KOPT-K1 (cell line): ENCODE measurements around the gene PPIL1.

Source experiments
- H3K27ac ChIP-seq: fragments of 200-600 bp; sonication (generic); 2 replicates; pipeline ENCODE4 v1.5.1; 2016; ENCODE audit warnings: antibody characterized with exemption, mild to moderate bottlenecking, low read depth, low read length; ENCODE audit not compliant: poor library complexity, severe bottlenecking
- H3K36me3 ChIP-seq: fragments of 200-600 bp; sonication (generic); 2 replicates; pipeline ENCODE4 v1.5.1; 2017; ENCODE audit warnings: antibody characterized with exemption, mild to moderate bottlenecking, low read length, moderate library complexity; ENCODE audit not compliant: insufficient read depth
- H3K9me3 ChIP-seq: fragments of 200-600 bp; sonication (generic); 2 replicates; pipeline ENCODE4 v1.5.1; 2017; ENCODE audit warnings: antibody characterized with exemption, low read length, mild to moderate bottlenecking; ENCODE audit not compliant: insufficient read depth, poor library complexity, severe bottlenecking

PPIL1 gene

GRCh38 chr6:36838896-36839748, 35.5 kb downstream of the PPIL1 start, which contains the start of gene CPNE5:
TSS of gene CPNE5 (minus strand) at chr6:36839444. CDS start at chr6:36839377, 67 bp downstream.
- Histone ChIP-seq H3K9me3 (no peaks in the 10 kb centered on the region), H3K27ac (no peak within 1 kb of the TSS)

DNA sequence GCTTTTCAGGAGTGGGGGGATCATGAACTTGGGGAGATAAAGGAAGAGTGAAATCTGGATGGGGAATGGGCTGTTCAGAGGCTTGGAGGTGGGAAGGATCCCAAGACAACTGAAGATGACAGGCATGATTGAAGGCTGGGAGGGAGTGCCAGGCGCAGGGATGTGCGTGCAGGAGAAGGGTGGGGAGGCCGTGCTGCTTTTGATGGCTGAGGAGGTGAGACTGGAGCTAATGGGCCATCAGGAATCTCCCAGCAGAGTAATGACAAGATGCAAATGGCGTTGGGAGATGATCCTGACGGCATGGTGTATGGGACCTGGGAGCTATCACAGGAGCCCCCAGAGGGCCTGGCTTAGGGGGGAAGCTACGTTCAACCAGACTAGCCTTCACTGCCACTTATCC, 36.9 kb downstream of the PPIL1 start:
- Histone ChIP-seq H3K27ac (no peak overlapping the region), H3K36me3 (no peaks in the 10 kb centered on the region), H3K9me3 (no peaks in the 10 kb centered on the region)

More at GRCh38 chr6:36838896-36839748, 35.5 kb downstream of the PPIL1 start, which contains the start of gene CPNE5:
- H3K36me3 ChIP-seq: no peaks in the 10 kb centered on the region

GRCh38 chr6:36837022-36837339, 37.6 kb downstream of the PPIL1 start:
- no peaks in the 10 kb centered on the region for H3K9me3 ChIP-seq
- no peak overlapping the region for H3K27ac ChIP-seq
- H3K36me3 ChIP-seq: no peaks in the 10 kb centered on the region

GRCh38 chr6:36836111-36837021, 38.2 kb downstream of the PPIL1 start:
- H3K36me3 ChIP-seq: no peaks in the 10 kb centered on the region
- no peaks in the 10 kb centered on the region for H3K9me3 ChIP-seq
- H3K27ac ChIP-seq: no peak overlapping the region

DNA sequence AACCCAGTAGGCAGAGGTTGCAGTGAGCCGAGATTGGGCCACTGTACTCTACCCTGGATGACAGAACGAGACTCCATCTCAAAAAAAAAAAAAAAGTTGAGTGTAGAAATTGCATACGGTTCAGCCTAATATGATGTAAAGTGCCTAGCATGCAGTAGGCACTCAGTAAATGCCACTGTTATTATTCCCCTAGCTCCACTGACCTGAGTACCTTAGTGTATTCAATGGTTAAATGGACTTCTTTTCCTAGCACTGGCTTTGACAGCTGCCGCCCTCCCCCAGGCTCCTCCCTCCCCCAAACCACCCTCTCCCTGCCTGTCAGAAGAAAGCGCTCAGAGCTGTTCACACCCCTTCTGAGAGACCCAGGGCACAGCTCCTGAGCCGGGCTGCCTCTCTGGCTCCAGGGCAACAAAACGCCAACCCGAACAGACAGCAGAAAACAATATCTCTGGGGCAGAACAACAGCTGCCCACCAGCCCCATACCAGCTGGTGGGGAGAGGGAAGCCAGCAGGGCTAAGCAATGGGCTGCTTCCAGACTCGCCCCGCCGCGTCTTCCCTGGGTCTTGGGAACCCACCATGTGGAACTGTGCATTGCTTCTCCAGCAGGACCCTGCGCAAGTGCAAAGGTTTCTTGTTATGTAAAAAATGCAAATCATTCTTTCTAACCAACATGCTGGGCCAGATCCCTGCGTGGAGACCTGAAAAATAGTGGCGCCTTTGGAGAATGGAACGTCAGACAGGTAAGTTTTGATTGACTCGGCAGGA, 39.8 kb downstream of the PPIL1 start:
- H3K36me3 ChIP-seq: no peaks in the 10 kb centered on the region
- H3K9me3 ChIP-seq: no peaks in the 10 kb centered on the region
- no peak overlapping the region for H3K27ac ChIP-seq

DNA sequence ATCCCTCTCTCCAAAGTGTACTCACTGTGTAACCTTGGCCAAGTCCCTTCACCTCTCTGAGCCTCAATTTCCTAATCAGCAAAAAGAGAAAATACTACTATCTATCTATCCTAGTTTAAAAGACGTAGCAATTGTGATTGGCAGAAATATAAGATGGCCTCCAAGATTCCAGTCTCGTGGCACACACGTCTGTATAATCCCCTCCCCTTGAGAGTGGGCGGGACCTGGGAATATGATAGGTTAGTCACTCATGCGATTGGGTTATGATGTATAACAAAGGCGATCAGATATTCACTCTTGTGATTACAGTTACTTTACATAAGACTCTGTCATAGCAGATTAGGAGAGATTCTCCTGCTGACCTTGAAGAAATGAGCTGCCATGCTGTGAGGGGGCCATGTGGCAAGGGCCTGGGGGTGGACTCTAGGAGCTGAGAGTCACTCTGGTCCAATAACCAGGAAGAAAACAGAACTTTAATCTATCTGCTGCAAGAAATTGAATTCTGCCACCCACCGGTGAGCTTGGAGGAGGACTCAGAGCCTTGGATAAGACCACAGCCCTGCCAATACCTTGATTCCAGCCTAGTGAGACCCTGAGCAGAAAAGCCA, 41.3 kb downstream of the PPIL1 start:
- no peak overlapping the region for H3K27ac ChIP-seq
- H3K36me3 ChIP-seq: no peaks in the 10 kb centered on the region
- H3K9me3 ChIP-seq: no peaks in the 10 kb centered on the region

GRCh38 chr6:36832313-36832712, 42.3 kb downstream of the PPIL1 start:
- H3K27ac ChIP-seq: no peak overlapping the region
- H3K36me3 ChIP-seq: no peaks in the 10 kb centered on the region
- no peaks in the 10 kb centered on the region for H3K9me3 ChIP-seq

- Histone ChIP-seq H3K36me3 (no peaks in the 10 kb centered on the region), H3K9me3 (no peaks in the 10 kb centered on the region), H3K27ac (no peak overlapping the region)
These were observed 44.0 kb downstream of the PPIL1 start for GRCh38 chr6:36830577-36830976.

- no peaks in the 10 kb centered on the region for H3K36me3 ChIP-seq
- no peaks in the 10 kb centered on the region for H3K9me3 ChIP-seq
- no peak overlapping the region for H3K27ac ChIP-seq
These were observed 44.6 kb downstream of the PPIL1 start for GRCh38 chr6:36829919-36830544.

- H3K9me3 ChIP-seq: no peaks in the 10 kb centered on the region
- no peaks in the 10 kb centered on the region for H3K36me3 ChIP-seq
- no peak overlapping the region for H3K27ac ChIP-seq
These were observed 47.1 kb downstream of the PPIL1 start for GRCh38 chr6:36827261-36828079.

DNA sequence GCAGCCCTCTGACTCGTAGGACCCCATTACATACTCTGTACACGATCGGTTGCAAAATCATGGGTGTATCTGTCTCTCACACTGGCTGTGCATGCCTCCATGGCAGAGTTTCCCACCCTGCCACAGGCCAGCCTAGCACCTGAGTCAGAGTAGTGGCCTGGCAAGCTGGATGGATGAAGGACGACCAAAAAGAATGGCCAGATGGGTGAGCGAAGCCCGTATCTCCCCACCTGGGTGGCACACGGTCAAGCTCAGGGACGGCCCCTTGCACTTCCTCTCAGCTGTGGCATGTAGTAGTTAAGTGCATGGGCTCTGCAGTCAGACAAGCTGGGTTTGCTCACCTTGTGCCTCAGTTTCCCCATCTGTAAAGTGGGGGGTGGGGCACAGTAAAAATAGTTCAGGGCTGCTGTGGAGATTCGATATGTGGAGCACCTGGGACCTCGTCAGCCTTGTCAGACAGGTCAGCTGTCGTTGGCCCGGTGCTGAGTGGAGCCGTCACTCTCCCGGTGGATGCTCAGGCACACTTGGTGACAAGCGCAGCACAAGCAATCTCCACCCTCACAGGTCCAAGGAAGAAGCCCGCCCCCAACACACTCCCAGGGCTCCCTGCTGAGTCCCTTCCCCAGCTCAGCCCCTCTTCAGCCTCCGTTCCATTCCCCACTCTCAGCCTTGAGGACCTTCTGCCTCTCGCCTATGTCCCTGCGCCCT, 47.9 kb downstream of the PPIL1 start:
- no peaks in the 10 kb centered on the region for H3K36me3 ChIP-seq
- H3K9me3 ChIP-seq: no peaks in the 10 kb centered on the region
- H3K27ac ChIP-seq: no peak overlapping the region

GRCh38 chr6:36825994-36826393, 48.6 kb downstream of the PPIL1 start:
- Histone ChIP-seq H3K36me3 (no peaks in the 10 kb centered on the region), H3K9me3 (no peaks in the 10 kb centered on the region), H3K27ac (no peak overlapping the region)

GRCh38 chr6:36825452-36825851, 49.2 kb downstream of the PPIL1 start:
- Histone ChIP-seq H3K9me3 (no peaks in the 10 kb centered on the region), H3K36me3 (no peaks in the 10 kb centered on the region), H3K27ac (no peak overlapping the region)
